ENCODE results near the gene ZNRF3.
"Not testable (repeated sequence)": the region's sequence is repeated elsewhere in the genome, so short reads cannot be mapped to it uniquely, and the experiment has no call there.

Gene ZNRF3

GRCh38 chr22:29073618-29074275, 190.4 kb downstream of the ZNRF3 start:
- peak; percentile 21 to 23 for DNase-seq

GRCh38 chr22:29074276-29074772, 191.0 kb downstream of the ZNRF3 start:
- DNase-seq: no peak

DNA sequence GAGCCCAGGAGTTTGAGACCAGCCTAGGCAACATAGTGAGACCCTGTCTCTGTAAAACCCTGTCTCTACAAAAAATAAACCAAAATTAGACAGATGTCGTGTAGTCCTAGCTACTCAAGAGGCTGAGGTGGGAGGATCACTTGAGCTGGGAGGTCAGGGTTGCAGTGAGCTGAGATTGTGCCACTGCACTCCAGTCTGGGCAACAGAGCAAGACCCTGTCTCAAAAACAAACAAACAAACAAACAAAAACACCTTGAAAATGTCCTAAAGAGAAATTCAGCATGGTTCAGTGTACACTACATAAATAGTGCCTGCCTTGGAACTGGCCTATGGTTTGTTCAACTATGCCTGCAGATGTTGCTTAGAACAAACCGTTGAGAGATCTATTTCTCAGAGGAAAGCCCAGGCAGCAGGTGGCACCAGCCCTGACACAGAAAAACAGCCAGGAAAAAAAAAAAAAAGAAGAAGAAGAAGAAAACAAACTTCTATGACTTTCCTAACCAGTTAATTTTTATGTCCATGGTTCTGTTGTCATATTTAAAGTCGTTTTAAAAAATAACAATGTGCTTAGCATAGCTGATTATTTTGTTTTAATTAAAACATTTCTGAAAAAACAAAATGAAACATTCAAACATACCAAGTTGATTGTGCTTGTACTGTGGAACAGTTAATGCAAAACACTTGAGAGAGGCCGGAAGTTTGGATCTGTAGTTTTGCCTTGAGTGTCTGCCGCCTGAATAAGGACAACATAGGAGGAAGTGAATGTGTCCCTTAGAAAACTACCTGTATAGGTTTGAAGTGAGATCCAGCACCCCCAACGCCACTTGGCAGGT, 194.9 kb downstream of the ZNRF3 start:
- DNase-seq: no peak

- no peak for DNase-seq
These were observed 195.5 kb downstream of the ZNRF3 start for GRCh38 chr22:29078869-29079207.

GRCh38 chr22:29079218-29079901, 196.0 kb downstream of the ZNRF3 start:
- DNase-seq: no peak

- DNase-seq: no peak
These were observed 197.0 kb downstream of the ZNRF3 start for GRCh38 chr22:29080106-29080975.

DNA sequence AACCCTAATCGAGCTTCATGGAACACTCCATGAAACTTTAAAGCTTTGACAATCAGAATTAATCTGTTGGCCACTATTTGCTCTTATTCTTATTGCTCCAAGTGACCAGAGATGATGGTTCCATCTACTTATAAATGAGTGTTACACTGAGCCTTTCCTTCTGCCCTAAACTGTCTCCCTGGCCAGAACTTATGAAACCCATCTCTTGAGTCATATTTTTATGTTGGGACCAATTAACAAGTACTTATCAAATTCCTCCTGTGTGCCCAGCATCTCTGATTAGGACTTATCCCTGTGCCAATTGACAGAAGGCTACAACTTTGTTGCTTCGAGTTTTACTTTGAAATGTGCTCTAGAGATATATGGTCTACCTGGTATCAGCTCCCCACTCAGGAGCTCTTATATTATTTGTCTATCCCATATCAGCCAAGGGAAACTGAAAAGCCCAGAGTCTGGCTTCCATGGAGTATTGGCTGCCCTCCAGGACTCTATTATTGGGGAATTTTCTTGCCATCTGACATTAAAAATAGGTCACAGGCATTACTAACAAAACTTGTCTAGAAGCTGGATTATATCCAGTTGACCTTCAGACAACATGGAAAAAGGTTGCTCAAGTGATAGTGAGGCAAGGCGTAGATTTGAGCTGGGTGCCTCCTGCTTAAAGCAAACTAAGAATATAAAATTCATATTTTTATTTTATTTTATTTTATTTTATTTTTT, 198.3 kb downstream of the ZNRF3 start:
- no peak for DNase-seq

DNA sequence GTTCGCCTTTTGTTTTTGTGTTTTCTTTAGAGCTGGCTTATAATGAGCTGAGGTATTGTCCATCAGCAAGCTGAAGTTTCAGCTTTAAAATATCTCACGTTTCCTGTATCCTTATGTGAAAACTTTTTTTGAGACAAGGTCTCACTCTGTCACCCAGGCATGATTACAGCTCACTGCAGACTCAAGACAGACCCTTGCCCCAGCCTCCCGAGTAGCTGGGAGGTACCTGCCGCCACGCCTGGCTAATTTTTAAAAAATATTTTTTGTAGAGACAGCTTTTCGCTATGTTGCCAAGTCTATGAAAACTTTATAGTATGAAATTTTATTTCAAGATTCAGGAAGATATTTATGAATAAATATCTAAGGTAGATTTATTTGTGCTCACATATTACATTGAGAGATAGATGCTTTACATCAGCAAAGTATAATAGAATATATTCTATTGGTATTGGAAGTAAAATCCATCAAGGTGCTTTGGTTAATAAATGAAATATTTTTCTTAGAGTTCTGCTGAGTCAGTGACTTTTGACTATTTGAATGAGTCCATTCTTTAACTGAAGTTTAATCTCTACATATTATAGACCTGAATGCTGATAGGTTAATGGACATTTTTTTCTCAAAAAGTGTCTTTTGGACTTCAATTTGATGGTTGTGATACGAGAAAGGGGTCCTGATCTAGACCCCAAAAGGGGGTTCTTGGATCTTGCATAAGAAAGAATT, 199.6 kb downstream of the ZNRF3 start:
- no peak for DNase-seq

DNA sequence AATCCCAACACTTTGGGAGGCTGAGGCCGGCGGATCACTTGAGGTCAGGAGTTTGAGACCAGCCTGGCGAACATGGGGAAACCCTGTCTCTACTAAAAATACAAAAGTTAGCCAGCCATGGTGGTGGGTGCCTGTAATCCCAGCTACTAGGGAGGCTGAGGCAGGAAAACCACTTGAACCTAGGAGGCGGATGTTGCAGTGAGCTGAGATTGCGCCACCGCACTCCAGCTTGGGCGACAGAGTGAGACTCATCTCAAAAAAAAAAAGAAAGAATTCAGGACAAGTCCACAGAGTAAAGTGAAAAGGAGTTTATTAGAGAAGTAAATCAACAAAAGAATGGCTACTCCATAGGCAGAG, 200.2 kb downstream of the ZNRF3 start:
- DNase-seq: not testable (repeated sequence)

DNA sequence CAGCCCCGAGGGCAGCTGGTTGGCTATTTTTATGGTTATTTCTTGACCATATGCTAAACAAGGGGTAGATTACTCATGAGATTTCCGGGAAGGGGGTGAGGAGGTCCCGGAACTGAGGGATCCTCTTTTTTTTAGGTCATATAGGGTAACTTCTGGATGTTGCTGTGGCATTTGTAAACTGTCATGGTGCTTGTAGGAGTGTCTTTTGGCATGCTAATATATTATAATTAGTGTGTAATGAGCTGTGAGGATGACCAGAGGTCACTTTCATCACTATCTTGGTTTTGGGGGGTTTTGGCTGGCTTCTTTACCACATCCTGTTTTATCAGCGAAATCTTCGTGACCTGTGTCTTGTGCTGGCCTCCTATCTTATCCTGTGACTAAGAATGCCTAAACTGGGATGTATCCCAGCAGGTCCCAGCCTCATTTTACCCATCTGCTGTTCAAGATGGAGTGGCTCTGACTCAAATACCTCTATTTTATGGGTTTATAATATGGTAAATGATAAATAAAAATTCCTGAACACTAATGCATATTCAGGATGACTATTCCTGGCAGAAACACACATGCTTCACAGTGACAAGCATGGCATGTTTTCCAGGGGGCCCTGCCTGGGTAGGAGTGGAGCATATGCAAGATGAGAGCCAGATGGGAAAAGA, 200.7 kb downstream of the ZNRF3 start:
- no peak for DNase-seq

DNA sequence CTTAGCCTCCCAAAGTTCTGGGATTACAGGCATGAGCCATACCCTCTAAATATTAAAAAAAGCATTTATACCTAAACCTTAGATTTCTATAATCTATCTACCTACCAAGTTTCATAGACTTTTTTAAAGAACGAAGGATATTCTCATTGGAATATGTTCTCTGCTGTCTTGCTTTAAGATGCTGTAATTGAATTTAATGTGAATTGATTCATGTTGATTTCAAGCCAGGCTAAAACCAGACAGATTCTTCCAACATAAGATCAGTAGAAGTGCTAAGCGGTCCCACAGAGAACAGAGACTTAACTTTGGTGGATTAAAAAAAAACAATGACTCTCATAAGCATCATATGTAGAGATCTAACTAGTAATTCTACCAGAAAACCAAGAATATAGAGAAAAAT, 203.6 kb downstream of the ZNRF3 start:
- DNase-seq: no peak

GRCh38 chr22:29088809-29089208, 205.4 kb downstream of the ZNRF3 start:
- no peak for DNase-seq

- no peak for DNase-seq
These were observed 206.1 kb downstream of the ZNRF3 start for GRCh38 chr22:29089507-29089906.

- DNase-seq: no peak
These were observed 206.7 kb downstream of the ZNRF3 start for GRCh38 chr22:29090039-29090438.

GRCh38 chr22:29092243-29092642, 208.9 kb downstream of the ZNRF3 start:
- DNase-seq: no peak

DNA sequence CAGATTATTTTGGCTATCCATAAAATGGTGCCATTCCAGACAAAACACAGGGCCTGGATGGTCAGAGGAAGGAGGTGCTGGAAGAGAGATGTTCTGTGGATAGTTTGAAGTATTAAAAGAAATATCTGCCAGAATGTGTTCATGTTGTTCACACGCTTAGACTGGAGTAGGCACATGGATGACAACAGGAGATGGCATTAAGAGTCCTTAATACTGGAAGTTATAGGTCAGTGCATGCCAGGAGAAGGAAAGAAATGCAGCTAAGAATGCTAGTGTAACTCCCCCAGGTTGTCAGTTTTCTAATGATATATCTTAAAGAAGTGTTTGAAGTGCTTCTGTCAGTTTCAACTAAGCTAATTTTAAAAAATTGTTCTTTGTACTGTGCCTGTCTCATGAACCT, 209.7 kb downstream of the ZNRF3 start:
- DNase-seq: no peak

- no peak for DNase-seq
These were observed 210.3 kb downstream of the ZNRF3 start for GRCh38 chr22:29093501-29094300.

- DNase-seq: no peak
These were observed 212.1 kb downstream of the ZNRF3 start for GRCh38 chr22:29095459-29095858.

- no peak for DNase-seq
These were observed 213.6 kb downstream of the ZNRF3 start for GRCh38 chr22:29096736-29097669.
